HEK293T (cell line): Measurements from ENCODE around the gene PDLIM3.

Experiments
- CTCF ChIA-PET: fragments of 350-600 bp; formaldehyde crosslinking; extraction: SDS; loops from one replicate; lab custom pipeline; 2021; ENCODE audit warnings: antibody characterized with exemption, inconsistent platforms; lab: Yijun Ruan, JAX
- POLR2A ChIA-PET: fragments of 350-600 bp; formaldehyde crosslinking; extraction: SDS; loops from one replicate; lab custom pipeline; 2020; ENCODE audit warnings: antibody characterized with exemption, inconsistent platforms; lab: Yijun Ruan, JAX
- DNase-seq: peaks from one replicate; pipeline ENCODE4 v3.0.0; 2012; ENCODE audit warnings: mixed read lengths; ENCODE audit errors: extremely low spot score
- ARNT ChIP-seq: fragments of 450-650 bp; IDR thresholded peaks from 2 replicates; pipeline ENCODE4 v1.6.1; 2017; ENCODE audit warnings: mild to moderate bottlenecking
- BHLHE40 ChIP-seq: fragments of 450-650 bp; IDR thresholded peaks from 2 replicates; pipeline ENCODE4 v1.6.1; 2016; ENCODE audit warnings: mild to moderate bottlenecking, moderate library complexity, borderline replicate concordance
- CTBP1 ChIP-seq: fragments of 450-650 bp; IDR thresholded peaks from 2 replicates; pipeline ENCODE4 v1.6.1; 2016; ENCODE audit warnings: borderline replicate concordance
- ELF4 ChIP-seq: fragments of 450-650 bp; IDR thresholded peaks from 2 replicates; pipeline ENCODE4 v1.6.1; 2017; ENCODE audit warnings: antibody characterized with exemption
- FOXA1 ChIP-seq: fragments of 450-650 bp; IDR thresholded peaks from 2 replicates; pipeline ENCODE4 v1.6.1; 2016; ENCODE audit warnings: mild to moderate bottlenecking
- FOXK2 ChIP-seq: fragments of 450-650 bp; IDR thresholded peaks from 2 replicates; pipeline ENCODE4 v1.6.1; 2016; ENCODE audit warnings: mild to moderate bottlenecking
- FOXM1 ChIP-seq: fragments of 450-650 bp; IDR thresholded peaks from 2 replicates; pipeline ENCODE4 v1.6.1; 2017; ENCODE audit warnings: mild to moderate bottlenecking, borderline replicate concordance
- HDGF ChIP-seq: fragments of 450-650 bp; IDR thresholded peaks from 2 replicates; pipeline ENCODE4 v1.6.1; 2017; ENCODE audit warnings: antibody characterized with exemption, borderline replicate concordance
- L3MBTL2 ChIP-seq: fragments of 450-650 bp; conservative IDR thresholded peaks from 2 replicates; pipeline ENCODE4 v1.6.1; 2016; ENCODE audit warnings: mild to moderate bottlenecking
- LEF1 ChIP-seq: fragments of 450-650 bp; IDR thresholded peaks from 2 replicates; pipeline ENCODE4 v1.6.1; 2017; ENCODE audit warnings: mild to moderate bottlenecking, borderline replicate concordance
- NFRKB ChIP-seq: fragments of 450-650 bp; IDR thresholded peaks from 2 replicates; pipeline ENCODE4 v1.6.1; 2016; ENCODE audit warnings: mild to moderate bottlenecking, moderate library complexity
- PKNOX1 ChIP-seq: fragments of 450-650 bp; IDR thresholded peaks from 2 replicates; pipeline ENCODE4 v1.6.1; 2016
- SP1 ChIP-seq: fragments of 450-650 bp; IDR thresholded peaks from 2 replicates; pipeline ENCODE4 v1.6.1; 2017
- SUZ12 ChIP-seq: fragments of 450-650 bp; IDR thresholded peaks from 2 replicates; pipeline ENCODE4 v1.6.1; 2016; ENCODE audit warnings: mild to moderate bottlenecking
- TARDBP ChIP-seq: fragments of 450-650 bp; IDR thresholded peaks from 2 replicates; pipeline ENCODE4 v1.6.1; 2016
- ZNF384 ChIP-seq: fragments of 450-650 bp; IDR thresholded peaks from 2 replicates; pipeline ENCODE4 v1.6.1; 2016

The PDLIM3 gene

GRCh38 chr4:185576314-185576961 lies 41.1 kb upstream of the PDLIM3 start:
- DNase-seq, result no peak
- ChIA-PET CTCF (interaction anchor here (0.6 to 0.7 kb wide), 2 partner anchors 9 to 22 kb away, joined by 3 to 4 read pairs; no protein-coding TSS in a partner anchor), POLR2A (no interaction called here)
- no peak for TF ChIP-seq HDGF
- TF ChIP-seq ZNF384, result no peak
- TF ChIP-seq TARDBP, result no peak
- no peak for TF ChIP-seq CTBP1
- no peak for TF ChIP-seq FOXM1
- no peak for TF ChIP-seq LEF1
- TF ChIP-seq SUZ12, result no peak
- TF ChIP-seq ARNT, result no peak
- TF ChIP-seq SP1, result no peak
- TF ChIP-seq BHLHE40, result no peak
- TF ChIP-seq PKNOX1, result no peak
- TF ChIP-seq ELF4, result no peak
- no peak for TF ChIP-seq NFRKB

- TF ChIP-seq FOXA1 (no peak), LEF1 (no peak), TARDBP (no peak), NFRKB (no peak), L3MBTL2 (no peak), SP1 (no peak), ZNF384 (no peak), PKNOX1 (no peak), ELF4 (no peak), SUZ12 (no peak), CTBP1 (no peak), HDGF (no peak), FOXM1 (no peak), BHLHE40 (no peak), ARNT (no peak), FOXK2 (no peak)
- DNase-seq, result peak; percentile 61
- ChIA-PET POLR2A (interaction anchor here (0.6 to 2.0 kb wide), 11 partner anchors 9 to 372 kb away, joined by 3 to 11 read pairs (median 4); partner anchors contain the start of gene PDLIM3), CTCF (interaction anchor here (0.5 to 2.5 kb wide), 4 partner anchors 9 to 102 kb away, joined by 3 to 8 read pairs (median 4); no protein-coding TSS in a partner anchor)
Measured at GRCh38 chr4:185573651-185574199, 38.4 kb upstream of the PDLIM3 start.

GRCh38 chr4:185570727-185571126 lies 35.4 kb upstream of the PDLIM3 start:
- TF ChIP-seq ARNT (no peak), HDGF (no peak), FOXA1 (no peak)
- CTCF ChIA-PET, result interaction anchor here (0.8 kb wide), 1 partner anchor 28 kb away, joined by 3 read pairs; no protein-coding TSS in a partner anchor

GRCh38 chr4:185567381-185568376 lies 32.4 kb upstream of the PDLIM3 start:
- TF ChIP-seq FOXM1 (no peak), FOXK2 (no peak), LEF1 (no peak), BHLHE40 (no peak), TARDBP (no peak), FOXA1 (no peak), HDGF (no peak), SP1 (no peak), SUZ12 (no peak), NFRKB (no peak), L3MBTL2 (no peak), ZNF384 (no peak), ELF4 (no peak), PKNOX1 (no peak), CTBP1 (no peak)
- CTCF ChIA-PET, result interaction anchor here (0.7 to 1.2 kb wide), 4 partner anchors 8 to 454 kb away, joined by 3 to 4 read pairs (median 4); no protein-coding TSS in a partner anchor
- no peak for DNase-seq
- POLR2A ChIA-PET, result interaction anchor here (0.6 to 1.3 kb wide), 3 partner anchors 32 to 425 kb away, joined by 3 to 7 read pairs (median 3); partner anchors contain the start of genes PDLIM3 and SLC25A4

More at GRCh38 chr4:185570727-185571126, 35.4 kb upstream of the PDLIM3 start:
- DNase-seq, result no peak
- POLR2A ChIA-PET, result no interaction called here

- TF ChIP-seq TARDBP, result no peak
- no peak for TF ChIP-seq NFRKB
- ChIA-PET CTCF (interaction anchor here (0.7 to 1.2 kb wide), 3 partner anchors 9 to 455 kb away, joined by 3 to 4 read pairs (median 4); no protein-coding TSS in a partner anchor), POLR2A (interaction anchor here (0.8 to 1.3 kb wide), 2 partner anchors 31 to 424 kb away, joined by 3 to 7 read pairs; partner anchors contain the start of genes PDLIM3 and SLC25A4)
- DNase-seq, result no peak
Measured at GRCh38 chr4:185566972-185567371, 31.7 kb upstream of the PDLIM3 start.
